Daoy (cell line): ENCODE data around the gene KLHL22. TPM values are rescaled to one million over a fixed set of nuclear protein-coding genes. Genes with fewer than 3 reads are reported as not detected.
"Not testable (repeated sequence)": the region's sequence is repeated elsewhere in the genome, so short reads cannot be mapped to it uniquely, and the experiment has no call there.

ENCODE experiments used
- DNase-seq: peaks from one replicate; pipeline ENCODE4 v3.0.0-alpha.2; 2015; ENCODE audit warnings: low read depth
- total RNA-seq: library from RNA; depleted of rRNA; stranded (reverse); fragments of >200 nt; shearing (Covaris generic); gene quantifications from 2 replicates; pipeline ENCODE4 v1.2.3, GENCODE V29; 2014

Gene KLHL22
- total RNA-seq, 1 experiment from 2014 or later = 7.4 TPM

- peak; percentile 77 for DNase-seq
Observed at GRCh38 chr22:20504293-20504922, 8.8 kb upstream of the KLHL22 start.

- DNase-seq = peak; percentile 78
Observed at GRCh38 chr22:20503816-20504215, 8.2 kb upstream of the KLHL22 start.

GRCh38 chr22:20499769-20500168, 4.2 kb upstream of the KLHL22 start:
- DNase-seq = no peak

- DNase-seq = no peak
Observed at GRCh38 chr22:20498913-20499312, 3.3 kb upstream of the KLHL22 start.

GRCh38 chr22:20497426-20497825, 1.8 kb upstream of the KLHL22 start:
- DNase-seq = no peak

- peak; percentile 96 for DNase-seq
Observed at GRCh38 chr22:20495861-20496681, 476 bp upstream of the KLHL22 start.

- no peak for DNase-seq
Observed at GRCh38 chr22:20491346-20491745, 4.2 kb downstream of the KLHL22 start.

GRCh38 chr22:20490941-20491307, 4.7 kb downstream of the KLHL22 start:
- no peak for DNase-seq

- no peak for DNase-seq
Observed at GRCh38 chr22:20490183-20490940, 5.2 kb downstream of the KLHL22 start.

GRCh38 chr22:20488946-20489345, 6.6 kb downstream of the KLHL22 start:
- DNase-seq = no peak

- DNase-seq = no peak
Observed at GRCh38 chr22:20487715-20488114, 7.9 kb downstream of the KLHL22 start.

GRCh38 chr22:20486229-20486628, 9.4 kb downstream of the KLHL22 start:
- no peak for DNase-seq

- DNase-seq = no peak
Observed at GRCh38 chr22:20484948-20485683, 10.5 kb downstream of the KLHL22 start.

- no peak for DNase-seq
Observed at GRCh38 chr22:20483771-20484170, 11.8 kb downstream of the KLHL22 start.

- DNase-seq = not testable (repeated sequence)
Observed at GRCh38 chr22:20483143-20483506, 12.5 kb downstream of the KLHL22 start.

GRCh38 chr22:20479612-20480196, 15.9 kb downstream of the KLHL22 start:
- DNase-seq = no peak

- DNase-seq = not testable (repeated sequence)
Observed at GRCh38 chr22:20478059-20478458, 17.5 kb downstream of the KLHL22 start.

- not testable (repeated sequence) for DNase-seq
Observed at GRCh38 chr22:20475569-20475968, 20.0 kb downstream of the KLHL22 start.

GRCh38 chr22:20475115-20475436, 20.5 kb downstream of the KLHL22 start:
- no peak for DNase-seq

GRCh38 chr22:20472629-20473442, 22.8 kb downstream of the KLHL22 start:
- DNase-seq = no peak
